ENCODE data around the gene TBC1D14. TPM values are rescaled to one million over a fixed set of nuclear protein-coding genes. Genes with fewer than 3 reads are reported as not detected.

TBC1D14 gene
- total RNA-seq, 4 donors from 2014 or later = 39.8 to 47.0 (median 46.0) TPM

DNA sequence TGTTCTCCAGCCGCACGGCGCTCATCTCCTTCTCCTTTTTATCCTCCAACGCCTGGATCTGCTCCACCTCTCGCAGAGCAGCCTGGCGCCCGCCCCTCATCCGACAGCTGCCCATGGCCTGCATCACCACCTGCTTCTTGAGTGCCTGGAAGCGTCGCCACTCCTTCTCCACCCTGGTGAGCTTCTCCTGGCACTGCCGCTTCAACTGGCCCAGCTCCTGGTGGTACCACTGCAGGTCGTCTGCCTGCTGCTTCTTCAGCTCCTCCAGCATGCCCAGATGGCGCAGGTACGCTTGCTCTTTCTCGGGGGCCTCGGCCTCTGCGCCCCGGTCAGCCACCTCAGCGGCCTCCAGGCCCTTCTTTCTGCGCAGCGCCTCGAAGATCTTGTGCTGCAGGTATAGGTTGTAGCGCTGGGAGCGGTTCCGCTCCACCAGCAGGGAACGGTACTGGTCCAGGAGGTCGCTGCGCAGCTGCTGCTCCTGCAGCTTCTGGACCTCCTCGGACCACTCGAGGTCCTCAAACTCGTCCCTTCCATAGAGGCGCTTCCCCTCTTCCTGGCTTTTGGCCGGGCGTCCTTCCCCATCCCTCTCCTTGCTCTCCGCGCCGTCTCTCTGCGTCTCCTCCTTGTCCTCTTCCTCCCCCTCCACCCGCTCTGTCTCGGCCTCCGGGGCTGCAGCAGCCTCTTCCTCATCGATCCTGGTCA, 132.3 kb downstream of the TBC1D14 start:
- intact Hi-C loops (cut with DNase I) = loop anchor here (2.0 to 10.0 kb wide), 3 partner anchors 27 to 137 kb away; partner anchors contain the start of genes GRPEL1 and TBC1D14
- peak overlapping the region in 2 of 3 donors; percentile 14 to 50 for H3K27ac ChIP-seq
- H3K4me1 ChIP-seq = peaks cover 32 to 35% of the 10 kb centered on the region in 2 donors
- WGBS, 2 donors = 22 to 25% methylated on average over 41 to 42 of the region's 42 CpGs
- TF ChIP-seq, protein P1, sequence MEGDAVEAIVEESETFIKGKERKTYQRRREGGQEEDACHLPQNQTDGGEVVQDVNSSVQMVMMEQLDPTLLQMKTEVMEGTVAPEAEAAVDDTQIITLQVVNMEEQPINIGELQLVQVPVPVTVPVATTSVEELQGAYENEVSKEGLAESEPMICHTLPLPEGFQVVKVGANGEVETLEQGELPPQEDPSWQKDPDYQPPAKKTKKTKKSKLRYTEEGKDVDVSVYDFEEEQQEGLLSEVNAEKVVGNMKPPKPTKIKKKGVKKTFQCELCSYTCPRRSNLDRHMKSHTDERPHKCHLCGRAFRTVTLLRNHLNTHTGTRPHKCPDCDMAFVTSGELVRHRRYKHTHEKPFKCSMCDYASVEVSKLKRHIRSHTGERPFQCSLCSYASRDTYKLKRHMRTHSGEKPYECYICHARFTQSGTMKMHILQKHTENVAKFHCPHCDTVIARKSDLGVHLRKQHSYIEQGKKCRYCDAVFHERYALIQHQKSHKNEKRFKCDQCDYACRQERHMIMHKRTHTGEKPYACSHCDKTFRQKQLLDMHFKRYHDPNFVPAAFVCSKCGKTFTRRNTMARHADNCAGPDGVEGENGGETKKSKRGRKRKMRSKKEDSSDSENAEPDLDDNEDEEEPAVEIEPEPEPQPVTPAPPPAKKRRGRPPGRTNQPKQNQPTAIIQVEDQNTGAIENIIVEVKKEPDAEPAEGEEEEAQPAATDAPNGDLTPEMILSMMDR (IDR thresholded peaks at IDR 0.05) = no peak
- TF ChIP-seq POLR2A (IDR thresholded peaks at IDR 0.05) = no peak
- no peaks in the 10 kb centered on the region for H3K27me3 ChIP-seq
- H3K4me3 ChIP-seq (replicated peaks in 1 of 3) = peak overlapping the region; percentile 17 to 74 (median 33)
- peak in 1 of 2 donors; percentile 27 for DNase-seq
- no peaks in the 10 kb centered on the region for H3K36me3 ChIP-seq
- H3K9me3 ChIP-seq = no peaks in the 10 kb centered on the region

DNA sequence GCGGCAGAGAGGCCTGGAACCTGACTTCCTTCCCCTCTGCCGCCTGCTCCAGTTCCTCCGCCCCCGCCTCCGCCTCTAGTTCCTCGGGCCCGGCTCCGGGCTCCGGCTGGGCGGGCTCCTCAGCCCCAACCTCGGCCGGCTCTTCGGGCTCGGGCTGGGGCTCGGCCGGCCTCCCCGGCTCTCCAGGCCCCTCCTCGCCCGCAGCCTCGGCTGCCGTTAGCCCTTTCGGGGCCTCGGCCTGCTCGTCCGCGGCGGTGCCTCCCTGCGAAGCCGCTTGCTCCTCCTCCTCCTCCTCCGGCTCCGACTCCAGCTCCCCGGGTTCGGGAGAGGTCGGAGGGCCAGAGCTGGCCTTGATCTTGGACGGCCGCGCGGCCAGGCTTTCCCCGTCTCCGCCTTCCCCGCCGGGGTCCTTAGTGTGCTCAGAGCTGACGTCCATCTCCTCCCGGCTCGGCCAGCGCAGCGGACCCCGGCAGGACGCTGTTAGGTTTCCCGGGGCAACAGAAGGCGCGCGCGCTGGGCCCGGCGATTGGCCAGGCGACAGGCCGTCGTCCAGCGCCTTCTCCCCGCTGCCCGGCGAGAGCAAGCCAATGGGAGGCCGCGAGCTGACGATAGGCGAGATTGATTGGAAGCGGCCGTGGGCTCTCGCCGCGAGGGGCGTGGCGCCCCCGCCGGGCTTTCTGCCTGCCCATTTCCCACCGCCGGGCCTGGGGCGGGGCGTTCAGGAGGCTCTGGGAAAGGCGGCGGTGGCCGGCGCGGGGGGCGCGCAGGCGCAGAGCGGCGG, 133.1 kb downstream of the TBC1D14 start:
- peak in 1 of 2 donors; percentile 45 for TF ChIP-seq POLR2A (IDR thresholded peaks at IDR 0.05)
- TF ChIP-seq, protein P1 (IDR thresholded peaks at IDR 0.05) = peak in 3 of 6 experiments; percentile 56 to 83 (median 69)
- H3K4me3 ChIP-seq (replicated peaks in 1 of 3) = peak overlapping the region; percentile 17 to 74 (median 33)
- no peaks in the 10 kb centered on the region for H3K9me3 ChIP-seq
- peak overlapping the region; percentile 14 to 50 (median 46) for H3K27ac ChIP-seq
- WGBS, 2 donors = 1 to 2% methylated on average over 29 to 41 of the region's 90 CpGs
- intact Hi-C loops (cut with DNase I) = loop anchor here (2.0 to 10.0 kb wide), 3 partner anchors 26 to 138 kb away; partner anchors contain the start of genes GRPEL1 and TBC1D14
- DNase-seq = peak; percentile 98
- H3K4me1 ChIP-seq = peaks cover 32 to 38% of the 10 kb centered on the region in 2 donors
- no peaks in the 10 kb centered on the region for H3K27me3 ChIP-seq
- H3K36me3 ChIP-seq = no peaks in the 10 kb centered on the region

DNA sequence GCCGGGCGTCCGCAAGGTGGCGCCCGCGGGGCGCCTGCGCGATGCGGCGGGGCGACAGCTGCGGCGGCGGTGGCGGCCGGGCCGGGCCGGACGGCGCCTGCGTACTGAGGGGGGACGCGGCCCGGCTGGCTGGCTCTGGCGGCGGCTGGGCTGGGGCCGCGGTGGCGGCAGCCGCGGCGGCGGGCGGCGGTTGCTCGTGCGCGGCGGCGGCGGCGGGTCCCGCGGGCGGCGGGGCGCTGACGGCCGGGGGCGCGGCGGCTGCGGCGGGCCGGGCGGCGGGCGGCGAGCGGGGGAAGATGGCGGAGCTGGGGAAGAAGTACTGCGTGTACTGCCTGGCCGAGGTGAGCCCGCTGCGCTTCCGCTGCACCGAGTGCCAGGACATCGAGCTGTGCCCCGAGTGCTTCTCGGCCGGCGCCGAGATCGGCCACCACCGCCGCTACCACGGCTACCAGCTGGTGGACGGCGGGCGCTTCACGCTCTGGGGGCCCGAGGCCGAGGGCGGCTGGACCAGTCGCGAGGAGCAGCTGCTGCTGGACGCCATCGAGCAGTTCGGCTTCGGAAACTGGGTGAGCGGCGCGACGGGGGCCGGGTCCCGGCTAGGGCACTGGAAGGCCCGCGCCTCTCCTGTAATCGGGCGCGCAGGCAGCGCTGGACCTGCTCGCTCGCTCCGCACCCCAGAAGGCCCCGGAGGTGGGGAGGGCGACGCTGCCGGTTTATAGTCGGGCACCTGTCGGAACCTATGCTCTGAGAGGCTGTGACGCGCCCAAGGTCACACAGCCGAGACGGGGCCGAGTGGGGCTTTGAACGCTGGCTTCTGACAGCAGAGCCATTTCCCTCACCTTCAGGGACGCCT, 133.9 kb downstream of the TBC1D14 start, which contains the start of gene TADA2B:
Gene TADA2B, plus strand, starts transcription at position 89 of the 853 bp plus-strand sequence. Its CDS starts 208 bp downstream, at position 297.
- TF ChIP-seq, protein P1 (IDR thresholded peaks at IDR 0.05) = no peak
- TF ChIP-seq POLR2A (IDR thresholded peaks at IDR 0.05) = peak in 1 of 2 donors; percentile 42
- WGBS, 2 donors = 0% methylated on average over 4 to 17 of the region's 119 CpGs

DNA sequence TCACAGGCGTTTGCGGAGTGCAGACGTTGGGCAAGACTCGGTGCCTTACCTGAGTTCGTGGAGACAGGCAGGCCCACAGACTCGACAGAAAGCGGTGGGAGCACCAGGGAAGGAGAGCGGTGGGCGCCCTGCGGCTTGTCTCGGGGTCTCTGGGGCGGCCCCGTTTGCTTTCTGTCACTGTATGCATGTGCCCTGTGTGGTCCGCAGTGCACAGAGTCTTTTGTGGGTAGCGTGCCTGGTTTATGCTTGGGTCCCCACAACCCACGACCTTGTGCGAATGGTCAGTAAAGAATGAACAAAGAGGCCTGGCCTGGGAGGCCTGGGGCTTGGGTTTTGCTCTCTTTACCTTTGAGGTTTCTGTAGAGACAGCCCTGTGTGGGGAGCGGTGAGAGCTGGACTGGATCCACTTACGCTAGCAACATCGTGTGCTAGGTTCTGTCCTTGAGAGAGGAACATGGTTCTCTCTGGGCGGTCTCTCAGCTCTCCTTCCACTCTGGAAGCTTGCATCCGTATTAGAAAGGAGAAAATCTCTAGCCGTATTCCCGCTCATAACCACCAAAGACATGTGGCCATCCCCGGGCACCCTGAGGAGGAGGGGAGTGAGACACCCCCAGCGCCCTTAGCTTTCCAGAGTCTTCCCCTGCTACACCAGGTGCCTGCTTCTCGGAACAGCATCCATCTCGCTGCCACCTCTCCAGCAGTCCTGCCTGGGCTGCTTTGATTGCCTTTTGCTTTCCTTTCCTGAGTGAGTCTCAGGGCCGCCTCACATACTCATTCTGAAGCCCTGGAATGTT, 134.7 kb downstream of the TBC1D14 start:
- Histone ChIP-seq H3K27ac (peak overlapping the region in 1 of 3 donors; percentile 78), H3K4me1 (peaks cover 32 to 38% of the 10 kb centered on the region in 2 donors), H3K4me3 (replicated peaks in 1 of 3) (peak overlapping the region; percentile 60 to 96 (median 88)), H3K9me3 (no peaks in the 10 kb centered on the region), H3K36me3 (no peaks in the 10 kb centered on the region), H3K27me3 (no peaks in the 10 kb centered on the region)
- 18 to 24% methylated on average over 24 to 29 of the region's 29 CpGs for WGBS, 2 donors
- peak; percentile 33 to 37 for DNase-seq
- intact Hi-C loops (cut with DNase I) = loop anchor here (5.0 to 10.0 kb wide), 2 partner anchors 57 to 140 kb away; partner anchors contain the start of gene TBC1D14
- TF ChIP-seq, protein P1 (IDR thresholded peaks at IDR 0.05) = no peak
- TF ChIP-seq POLR2A (IDR thresholded peaks at IDR 0.05) = no peak

More for the DNA sequence above, 133.9 kb downstream of the TBC1D14 start, which contains the start of gene TADA2B:
- Histone ChIP-seq H3K27ac (peak within 1 kb of the TSS; percentile 59 to 78 (median 76)), H3K4me3 (replicated peaks in 1 of 3) (peak within 1 kb of the TSS; percentile 60 to 96 (median 88)), H3K9me3 (no peaks in the 10 kb centered on the region), H3K36me3 (no peaks in the 10 kb centered on the region), H3K27me3 (no peaks in the 10 kb centered on the region), H3K4me1 (peaks cover 32 to 38% of the 10 kb centered on the region in 2 donors)
- peak; percentile 39 to 42 for DNase-seq
- intact Hi-C loops (cut with DNase I) = loop anchor here (2.0 to 10.0 kb wide), 3 partner anchors 25 to 139 kb away; partner anchors contain the start of genes GRPEL1 and TBC1D14
